ENCODE results near the gene SDCBP2. TPM values are rescaled to one million over a fixed set of nuclear protein-coding genes. Genes with fewer than 3 reads are reported as not detected.

SDCBP2 gene
- total RNA-seq, 2 donors from 2014 or later: 1.5 to 5.1 TPM

DNA sequence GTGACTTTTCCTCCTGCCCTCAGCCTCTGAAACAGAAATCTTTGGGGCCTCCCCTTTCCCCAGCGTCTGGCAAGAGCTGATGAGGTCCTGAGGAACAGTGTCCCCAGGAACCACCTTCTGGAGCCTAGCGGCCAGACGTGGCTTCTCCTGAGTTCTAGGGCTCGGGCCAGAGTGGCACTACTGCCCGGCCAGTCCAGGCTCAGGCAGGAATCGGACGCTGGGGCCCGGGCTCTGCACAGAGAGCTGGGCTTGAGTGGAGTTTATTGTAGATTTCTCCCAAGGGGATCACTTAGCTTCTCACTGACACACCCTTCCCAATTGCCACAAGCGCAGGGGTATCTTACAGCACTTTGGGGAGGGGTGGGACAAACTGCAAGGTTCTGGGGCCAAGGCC is 20.2 kb downstream of the SDCBP2 start:
- no peaks in the 10 kb centered on the region for H3K4me1 ChIP-seq (ENCODE audit: control insufficient read depth, insufficient read depth, low read length)
- Mint-ChIP-seq H3K9me3 (no peaks in the 10 kb centered on the region), H3K27me3 (ENCODE audit: insufficient read depth) (peaks cover 16% of the 10 kb centered on the region), H3K4me3 (no peak overlapping the region), H3K36me3 (ENCODE audit: low read depth) (no peaks in the 10 kb centered on the region), H3K27ac (no peak overlapping the region), H3K4me1 (peaks cover 4% of the 10 kb centered on the region)
- no peak for DNase-seq
- no peaks in the 10 kb centered on the region for H3K36me3 ChIP-seq (ENCODE audit: control insufficient read depth, insufficient read depth, low read length)
- 91 to 97% methylated on average over 6 to 9 of the region's 9 CpGs for WGBS, 2 experiments (ENCODE audit: insufficient coverage in 1 of 2, insufficient read length in 1 of 2)
- H3K4me3 ChIP-seq (ENCODE audit: low read length): no peak overlapping the region
- H3K27ac ChIP-seq (ENCODE audit: low read depth, low read length): no peak overlapping the region
- TF ChIP-seq, protein P1, sequence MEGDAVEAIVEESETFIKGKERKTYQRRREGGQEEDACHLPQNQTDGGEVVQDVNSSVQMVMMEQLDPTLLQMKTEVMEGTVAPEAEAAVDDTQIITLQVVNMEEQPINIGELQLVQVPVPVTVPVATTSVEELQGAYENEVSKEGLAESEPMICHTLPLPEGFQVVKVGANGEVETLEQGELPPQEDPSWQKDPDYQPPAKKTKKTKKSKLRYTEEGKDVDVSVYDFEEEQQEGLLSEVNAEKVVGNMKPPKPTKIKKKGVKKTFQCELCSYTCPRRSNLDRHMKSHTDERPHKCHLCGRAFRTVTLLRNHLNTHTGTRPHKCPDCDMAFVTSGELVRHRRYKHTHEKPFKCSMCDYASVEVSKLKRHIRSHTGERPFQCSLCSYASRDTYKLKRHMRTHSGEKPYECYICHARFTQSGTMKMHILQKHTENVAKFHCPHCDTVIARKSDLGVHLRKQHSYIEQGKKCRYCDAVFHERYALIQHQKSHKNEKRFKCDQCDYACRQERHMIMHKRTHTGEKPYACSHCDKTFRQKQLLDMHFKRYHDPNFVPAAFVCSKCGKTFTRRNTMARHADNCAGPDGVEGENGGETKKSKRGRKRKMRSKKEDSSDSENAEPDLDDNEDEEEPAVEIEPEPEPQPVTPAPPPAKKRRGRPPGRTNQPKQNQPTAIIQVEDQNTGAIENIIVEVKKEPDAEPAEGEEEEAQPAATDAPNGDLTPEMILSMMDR (conservative IDR thresholded peaks at IDR 0.05): no peak
- no peaks in the 10 kb centered on the region for H3K27me3 ChIP-seq (ENCODE audit: control insufficient read depth, insufficient read depth, low read length, poor library complexity, severe bottlenecking)
- no peak overlapping the region for H3K9ac ChIP-seq (ENCODE audit: extremely low read depth, low read length, poor library complexity, severe bottlenecking)
- no peaks in the 10 kb centered on the region for H3K9me3 ChIP-seq (ENCODE audit: control insufficient read depth, low read length)

GRCh38 chr20:1308067-1308701 is 20.8 kb downstream of the SDCBP2 start:
- H3K9me3 ChIP-seq (ENCODE audit: control insufficient read depth, low read length): no peaks in the 10 kb centered on the region
- no peak overlapping the region for H3K9ac ChIP-seq (ENCODE audit: extremely low read depth, low read length, poor library complexity, severe bottlenecking)
- WGBS, 2 experiments (ENCODE audit: insufficient coverage in 1 of 2, insufficient read length in 1 of 2): 89 to 97% methylated on average over 5 to 13 of the region's 13 CpGs
- H3K27me3 Mint-ChIP-seq (ENCODE audit: insufficient read depth): peaks cover 15% of the 10 kb centered on the region
- TF ChIP-seq, protein P1 (conservative IDR thresholded peaks at IDR 0.05): no peak
- no peak overlapping the region for H3K27ac Mint-ChIP-seq
- peaks cover 4% of the 10 kb centered on the region for H3K4me1 Mint-ChIP-seq
- no peak overlapping the region for H3K27ac ChIP-seq (ENCODE audit: low read depth, low read length)
- no peaks in the 10 kb centered on the region for H3K4me1 ChIP-seq (ENCODE audit: control insufficient read depth, insufficient read depth, low read length)
- no peak overlapping the region for H3K4me3 Mint-ChIP-seq
- no peaks in the 10 kb centered on the region for H3K36me3 Mint-ChIP-seq (ENCODE audit: low read depth)
- H3K27me3 ChIP-seq (ENCODE audit: control insufficient read depth, insufficient read depth, low read length, poor library complexity, severe bottlenecking): no peaks in the 10 kb centered on the region
- no peaks in the 10 kb centered on the region for H3K9me3 Mint-ChIP-seq
- DNase-seq: no peak
- H3K36me3 ChIP-seq (ENCODE audit: control insufficient read depth, insufficient read depth, low read length): no peaks in the 10 kb centered on the region
- H3K4me3 ChIP-seq (ENCODE audit: low read length): no peak overlapping the region

GRCh38 chr20:1307571-1307971 is 21.4 kb downstream of the SDCBP2 start:
- Histone ChIP-seq H3K9ac (ENCODE audit: extremely low read depth, low read length, poor library complexity, severe bottlenecking) (no peak overlapping the region), H3K9me3 (ENCODE audit: control insufficient read depth, low read length) (no peaks in the 10 kb centered on the region), H3K4me3 (ENCODE audit: low read length) (no peak overlapping the region), H3K36me3 (ENCODE audit: control insufficient read depth, insufficient read depth, low read length) (no peaks in the 10 kb centered on the region), H3K4me1 (ENCODE audit: control insufficient read depth, insufficient read depth, low read length) (no peaks in the 10 kb centered on the region), H3K27me3 (ENCODE audit: control insufficient read depth, insufficient read depth, low read length, poor library complexity, severe bottlenecking) (no peaks in the 10 kb centered on the region), H3K27ac (ENCODE audit: low read depth, low read length) (no peak overlapping the region)
- TF ChIP-seq, protein P1 (conservative IDR thresholded peaks at IDR 0.05): no peak
- Mint-ChIP-seq H3K36me3 (ENCODE audit: low read depth) (no peaks in the 10 kb centered on the region), H3K9me3 (no peaks in the 10 kb centered on the region), H3K27me3 (ENCODE audit: insufficient read depth) (peaks cover 11% of the 10 kb centered on the region), H3K27ac (no peak overlapping the region), H3K4me1 (peaks cover 4% of the 10 kb centered on the region), H3K4me3 (no peak overlapping the region)
- 90 to 93% methylated on average over 4 to 13 of the region's 13 CpGs for WGBS, 2 experiments (ENCODE audit: insufficient coverage in 1 of 2, insufficient read length in 1 of 2)
- no peak for DNase-seq
